Measurements from ENCODE around the gene FLT3. TPM values are rescaled to one million over a fixed set of nuclear protein-coding genes. Genes with fewer than 3 reads are reported as not detected.

Gene FLT3
- total and polyA plus RNA-seq, 2 experiments from 2014 or later: 0.10 to 0.29 TPM

DNA sequence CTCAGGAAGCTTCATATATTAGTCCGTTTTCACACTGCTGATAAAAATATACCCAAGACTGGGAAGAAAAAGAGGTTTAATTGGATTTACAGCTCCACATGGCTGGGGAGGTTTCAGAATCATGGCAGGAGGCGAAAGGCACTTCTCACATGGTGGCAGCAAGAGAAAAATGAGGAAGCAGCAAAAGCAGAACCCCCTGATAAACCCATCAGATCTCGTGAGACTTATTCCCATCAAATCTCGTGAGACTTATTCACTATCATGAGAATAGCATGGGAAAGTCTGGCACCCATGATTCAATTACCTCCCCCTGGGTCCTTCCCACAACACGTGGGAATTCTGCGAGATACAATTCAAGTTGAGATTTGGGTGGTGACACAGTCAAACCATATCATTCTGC is 23.1 kb downstream of the FLT3 start:
- H3K4me3 ChIP-seq: no peak overlapping the region
- TF ChIP-seq, protein P1, sequence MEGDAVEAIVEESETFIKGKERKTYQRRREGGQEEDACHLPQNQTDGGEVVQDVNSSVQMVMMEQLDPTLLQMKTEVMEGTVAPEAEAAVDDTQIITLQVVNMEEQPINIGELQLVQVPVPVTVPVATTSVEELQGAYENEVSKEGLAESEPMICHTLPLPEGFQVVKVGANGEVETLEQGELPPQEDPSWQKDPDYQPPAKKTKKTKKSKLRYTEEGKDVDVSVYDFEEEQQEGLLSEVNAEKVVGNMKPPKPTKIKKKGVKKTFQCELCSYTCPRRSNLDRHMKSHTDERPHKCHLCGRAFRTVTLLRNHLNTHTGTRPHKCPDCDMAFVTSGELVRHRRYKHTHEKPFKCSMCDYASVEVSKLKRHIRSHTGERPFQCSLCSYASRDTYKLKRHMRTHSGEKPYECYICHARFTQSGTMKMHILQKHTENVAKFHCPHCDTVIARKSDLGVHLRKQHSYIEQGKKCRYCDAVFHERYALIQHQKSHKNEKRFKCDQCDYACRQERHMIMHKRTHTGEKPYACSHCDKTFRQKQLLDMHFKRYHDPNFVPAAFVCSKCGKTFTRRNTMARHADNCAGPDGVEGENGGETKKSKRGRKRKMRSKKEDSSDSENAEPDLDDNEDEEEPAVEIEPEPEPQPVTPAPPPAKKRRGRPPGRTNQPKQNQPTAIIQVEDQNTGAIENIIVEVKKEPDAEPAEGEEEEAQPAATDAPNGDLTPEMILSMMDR (IDR thresholded peaks at IDR 0.05; ENCODE audit: poor library complexity): no peak
- TF ChIP-seq EZH2 (IDR thresholded peaks at IDR 0.05; ENCODE audit: borderline replicate concordance) (no peak), EZH2phosphoT487 (IDR thresholded peaks at IDR 0.05; ENCODE audit: low read depth, severe bottlenecking, unreplicated experiment) (no peak)
- H3K4me1 ChIP-seq (ENCODE audit: insufficient read depth): no peaks in the 10 kb centered on the region
- H3K9me2 ChIP-seq (replicated peaks; ENCODE audit: insufficient read depth): no peaks in the 10 kb centered on the region
- no peaks in the 10 kb centered on the region for H3K79me2 ChIP-seq
- no peaks in the 10 kb centered on the region for H3K9me3 ChIP-seq (ENCODE audit: low read depth)
- DNase-seq (ENCODE audit: low spot score): no peak
- no peak overlapping the region for H2AFZ ChIP-seq
- H3K27me3 ChIP-seq: no peaks in the 10 kb centered on the region
- H3K36me3 ChIP-seq (replicated peaks; ENCODE audit: insufficient read depth, low read depth): no peaks in the 10 kb centered on the region
- no peaks in the 10 kb centered on the region for H4K20me1 ChIP-seq (ENCODE audit: insufficient read depth, poor library complexity, severe bottlenecking)
- H3K4me2 ChIP-seq: no peak overlapping the region
- H3K27ac ChIP-seq: no peak overlapping the region
- WGBS (ENCODE audit: low lambda C conversion rate, missing lambda C conversion rate): 83% methylated on average over 6 of the region's 6 CpGs

DNA sequence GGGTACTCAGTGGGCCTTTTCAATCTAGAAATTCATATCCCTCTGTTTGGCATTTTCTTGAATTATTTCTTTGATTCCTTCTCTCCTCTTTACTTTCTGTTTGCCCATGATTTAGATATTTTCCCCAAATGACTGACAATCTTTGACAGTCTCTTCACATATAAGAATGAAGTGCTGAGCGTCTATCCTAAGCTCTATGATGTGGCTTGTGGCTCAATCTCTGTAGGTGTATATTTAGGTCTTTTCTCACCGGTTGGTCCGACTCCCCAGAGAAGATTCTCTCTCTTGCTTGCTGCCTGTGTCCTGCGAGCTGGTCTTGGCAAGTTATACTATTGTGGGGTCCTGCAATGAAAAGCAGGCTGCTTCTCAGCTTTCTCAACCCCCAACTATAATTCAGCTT is 29.0 kb downstream of the FLT3 start:
- Histone ChIP-seq H3K27me3 (no peaks in the 10 kb centered on the region), H3K36me3 (replicated peaks; ENCODE audit: insufficient read depth, low read depth) (no peaks in the 10 kb centered on the region), H2AFZ (no peak overlapping the region), H3K4me1 (ENCODE audit: insufficient read depth) (no peaks in the 10 kb centered on the region), H3K9me2 (replicated peaks; ENCODE audit: insufficient read depth) (no peaks in the 10 kb centered on the region), H3K27ac (no peak overlapping the region), H3K4me2 (no peak overlapping the region), H3K4me3 (no peak overlapping the region), H3K79me2 (no peaks in the 10 kb centered on the region), H4K20me1 (ENCODE audit: insufficient read depth, poor library complexity, severe bottlenecking) (no peaks in the 10 kb centered on the region), H3K9me3 (ENCODE audit: low read depth) (no peaks in the 10 kb centered on the region)
- 94% methylated on average over 4 of the region's 4 CpGs for WGBS (ENCODE audit: low lambda C conversion rate, missing lambda C conversion rate)
- TF ChIP-seq EZH2phosphoT487 (IDR thresholded peaks at IDR 0.05; ENCODE audit: low read depth, severe bottlenecking, unreplicated experiment) (no peak), EZH2 (IDR thresholded peaks at IDR 0.05; ENCODE audit: borderline replicate concordance) (no peak)
- TF ChIP-seq, protein P1 (IDR thresholded peaks at IDR 0.05; ENCODE audit: poor library complexity): no peak
- DNase-seq (ENCODE audit: low spot score): no peak

DNA sequence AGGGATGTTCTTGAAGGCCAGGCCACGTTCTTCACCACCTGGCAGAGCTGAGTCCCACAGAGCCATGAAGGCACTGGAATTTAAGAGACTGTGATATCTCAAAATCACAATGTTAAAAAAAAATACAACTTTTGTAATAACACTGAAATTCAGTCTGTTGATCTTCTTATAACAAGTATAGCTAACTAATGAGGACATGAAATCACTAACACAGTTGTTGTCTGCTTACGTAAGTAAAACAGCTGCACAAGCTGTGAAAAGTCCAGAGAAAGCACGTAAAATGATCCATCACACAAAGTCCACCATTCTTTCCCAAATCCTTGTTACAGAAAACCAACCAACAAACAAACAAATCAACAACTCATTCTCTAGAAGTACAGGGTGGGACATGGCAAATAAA is 32.9 kb downstream of the FLT3 start:
- no peaks in the 10 kb centered on the region for H3K79me2 ChIP-seq
- no peak overlapping the region for H3K27ac ChIP-seq
- H4K20me1 ChIP-seq (ENCODE audit: insufficient read depth, poor library complexity, severe bottlenecking): no peaks in the 10 kb centered on the region
- H3K4me3 ChIP-seq: no peak overlapping the region
- no peak for DNase-seq (ENCODE audit: low spot score)
- no peaks in the 10 kb centered on the region for H3K9me3 ChIP-seq (ENCODE audit: low read depth)
- no peak overlapping the region for H3K4me2 ChIP-seq
- no peaks in the 10 kb centered on the region for H3K4me1 ChIP-seq (ENCODE audit: insufficient read depth)
- H3K36me3 ChIP-seq (replicated peaks; ENCODE audit: insufficient read depth, low read depth): no peaks in the 10 kb centered on the region
- no peaks in the 10 kb centered on the region for H3K9me2 ChIP-seq (replicated peaks; ENCODE audit: insufficient read depth)
- 90% methylated on average over 3 of the region's 3 CpGs for WGBS (ENCODE audit: low lambda C conversion rate, missing lambda C conversion rate)
- no peaks in the 10 kb centered on the region for H3K27me3 ChIP-seq
- H2AFZ ChIP-seq: no peak overlapping the region
- TF ChIP-seq, protein P1 (IDR thresholded peaks at IDR 0.05; ENCODE audit: poor library complexity): no peak
- no peak for TF ChIP-seq EZH2 (IDR thresholded peaks at IDR 0.05; ENCODE audit: borderline replicate concordance)
- no peak for TF ChIP-seq EZH2phosphoT487 (IDR thresholded peaks at IDR 0.05; ENCODE audit: low read depth, severe bottlenecking, unreplicated experiment)

Measured in hepatocyte (in vitro differentiated cells).